Upper lobe of left lung (tissue), 4 donors: ENCODE results near the gene CACUL1.

ENCODE experiments used
- CTCF ChIP-seq, 6 experiments: fragments of 450-650 bp in 4 of 6; fragments of 200-600 bp in 2 of 6; sonication (generic) in 2 of 6; IDR thresholded peaks; one replicate each; pipeline ENCODE4 v1.5.1; 2016 to 2019; ENCODE audit warnings: antibody characterized with exemption in 6 of 6
- POLR2A ChIP-seq, 4 donors: fragments of 450-650 bp; IDR thresholded peaks; one replicate each; pipeline ENCODE4 v1.5.1; 2016 to 2017; ENCODE audit warnings: antibody characterized with exemption in 4 of 4, mild to moderate bottlenecking in 2 of 4
- POLR2AphosphoS5 ChIP-seq, 2 donors: sonication (generic); formaldehyde crosslinking; IDR thresholded peaks; one replicate each; pipeline ENCODE4 v1.5.1; 2017; ENCODE audit warnings: antibody characterized with exemption in 2 of 2

DNA sequence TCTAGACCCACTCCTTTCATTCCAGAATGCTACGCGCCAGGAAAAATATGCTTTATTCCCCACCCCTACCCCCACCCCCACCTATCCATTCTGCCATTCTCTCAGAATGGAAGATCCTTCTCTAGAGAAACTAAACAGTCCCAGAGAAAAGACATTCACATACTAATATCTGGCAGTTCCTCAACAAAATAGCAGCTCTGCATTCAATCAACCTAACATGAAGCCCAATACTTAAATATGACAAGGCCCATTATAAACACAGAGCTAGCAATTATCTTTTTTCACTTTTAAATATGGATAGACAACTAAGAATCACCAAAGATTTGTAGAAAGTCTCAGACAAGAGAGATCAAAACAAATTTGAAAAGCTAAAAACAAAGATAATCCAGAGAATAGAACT lies 16.4 kb downstream of the CACUL1 start:
- TF ChIP-seq CTCF (IDR thresholded peaks at IDR 0.05) (no peak), POLR2AphosphoS5 (IDR thresholded peaks at IDR 0.05) (no peak), POLR2A (IDR thresholded peaks at IDR 0.05) (no peak)
